Activated naive CD8-positive, alpha-beta T cell treated with anti-CD3 and anti-CD28 coated beads for 36 hours (primary cell): ENCODE measurements around the gene ZNF500. TPM values are rescaled to one million over a fixed set of nuclear protein-coding genes. Genes with fewer than 3 reads are reported as not detected.

Source experiments
- DNase-seq: peaks from one replicate; pipeline ENCODE4 v3.0.0; 2021
- H3K27ac Mint-ChIP-seq: one replicate; pipeline ENCODE4 v1.8.0; 2022; ENCODE audit warnings: mild to moderate bottlenecking, moderate library complexity, mixed read lengths
- H3K27me3 Mint-ChIP-seq: one replicate; pipeline ENCODE4 v1.8.0; 2022; ENCODE audit warnings: mild to moderate bottlenecking, mixed read lengths
- H3K36me3 Mint-ChIP-seq: one replicate; pipeline ENCODE4 v1.8.0; 2021; ENCODE audit warnings: mild to moderate bottlenecking, mixed read lengths
- H3K4me1 Mint-ChIP-seq: one replicate; pipeline ENCODE4 v1.8.0; 2021; ENCODE audit warnings: mixed read lengths
- H3K4me3 Mint-ChIP-seq: one replicate; pipeline ENCODE4 v1.8.0; 2022; ENCODE audit warnings: mild to moderate bottlenecking, moderate library complexity, mixed read lengths
- H3K9me3 Mint-ChIP-seq: one replicate; pipeline ENCODE4 v1.8.0; 2022; ENCODE audit warnings: mixed read lengths
- total RNA-seq, 2 experiments: library from RNA; stranded (reverse); gene quantifications; one replicate each; pipeline ENCODE4 v1.2.3, GENCODE V29; 2021

ZNF500 gene
- total RNA-seq, 2 experiments from 2014 or later: 7.5 to 9.3 TPM

GRCh38 chr16:4800290-4801041 is 33.5 kb upstream of the ZNF500 start:
- Mint-ChIP-seq H3K36me3 (peaks cover 4% of the 10 kb centered on the region), H3K27ac (no peak overlapping the region), H3K27me3 (no peaks in the 10 kb centered on the region), H3K4me1 (peaks cover 13% of the 10 kb centered on the region), H3K9me3 (no peaks in the 10 kb centered on the region), H3K4me3 (peak overlapping the region; percentile 51)
- no peak for DNase-seq

GRCh38 chr16:4799171-4799855 is 32.4 kb upstream of the ZNF500 start:
- H3K9me3 Mint-ChIP-seq: no peaks in the 10 kb centered on the region
- no peak overlapping the region for H3K27ac Mint-ChIP-seq
- H3K27me3 Mint-ChIP-seq: no peaks in the 10 kb centered on the region
- peaks cover 13% of the 10 kb centered on the region for H3K4me1 Mint-ChIP-seq
- no peak for DNase-seq
- peaks cover 4% of the 10 kb centered on the region for H3K36me3 Mint-ChIP-seq
- no peak overlapping the region for H3K4me3 Mint-ChIP-seq

- Mint-ChIP-seq H3K4me3 (no peak overlapping the region), H3K9me3 (no peaks in the 10 kb centered on the region), H3K4me1 (peaks cover 12% of the 10 kb centered on the region), H3K27ac (no peak overlapping the region), H3K36me3 (no peaks in the 10 kb centered on the region), H3K27me3 (no peaks in the 10 kb centered on the region)
- no peak for DNase-seq
Measured at GRCh38 chr16:4798456-4798855, 31.5 kb upstream of the ZNF500 start.

DNA sequence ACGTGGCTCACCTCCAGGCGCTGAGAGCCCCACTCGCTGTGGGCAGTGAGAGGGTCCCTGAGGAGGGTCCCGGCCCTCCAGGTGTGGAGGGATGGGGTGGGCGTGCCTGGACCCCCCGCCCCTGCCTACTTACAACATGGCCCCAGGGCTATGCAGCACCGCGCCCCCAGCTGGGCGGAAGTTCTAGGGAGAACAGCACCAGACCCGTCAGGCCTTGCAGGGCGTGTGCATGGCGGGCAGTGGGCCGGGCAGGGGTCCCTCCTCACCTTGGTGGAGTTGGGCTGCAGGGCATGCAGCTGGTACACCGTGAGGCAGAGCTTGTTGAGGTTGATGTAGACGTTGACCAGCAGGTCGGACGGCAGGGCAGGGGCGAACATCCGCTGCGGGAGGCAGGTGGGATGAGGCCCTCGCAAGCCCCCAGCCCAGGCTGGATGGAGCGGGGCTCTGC is 30.9 kb upstream of the ZNF500 start:
- Mint-ChIP-seq H3K4me1 (peaks cover 6% of the 10 kb centered on the region), H3K36me3 (no peaks in the 10 kb centered on the region), H3K27ac (no peak overlapping the region), H3K9me3 (no peaks in the 10 kb centered on the region), H3K27me3 (no peaks in the 10 kb centered on the region), H3K4me3 (no peak overlapping the region)
- no peak for DNase-seq

GRCh38 chr16:4796982-4797804 is 30.2 kb upstream of the ZNF500 start:
- H3K4me1 Mint-ChIP-seq: peaks cover 6% of the 10 kb centered on the region
- no peaks in the 10 kb centered on the region for H3K36me3 Mint-ChIP-seq
- no peak overlapping the region for H3K27ac Mint-ChIP-seq
- no peak for DNase-seq
- H3K9me3 Mint-ChIP-seq: no peaks in the 10 kb centered on the region
- H3K4me3 Mint-ChIP-seq: no peak overlapping the region
- H3K27me3 Mint-ChIP-seq: no peaks in the 10 kb centered on the region

DNA sequence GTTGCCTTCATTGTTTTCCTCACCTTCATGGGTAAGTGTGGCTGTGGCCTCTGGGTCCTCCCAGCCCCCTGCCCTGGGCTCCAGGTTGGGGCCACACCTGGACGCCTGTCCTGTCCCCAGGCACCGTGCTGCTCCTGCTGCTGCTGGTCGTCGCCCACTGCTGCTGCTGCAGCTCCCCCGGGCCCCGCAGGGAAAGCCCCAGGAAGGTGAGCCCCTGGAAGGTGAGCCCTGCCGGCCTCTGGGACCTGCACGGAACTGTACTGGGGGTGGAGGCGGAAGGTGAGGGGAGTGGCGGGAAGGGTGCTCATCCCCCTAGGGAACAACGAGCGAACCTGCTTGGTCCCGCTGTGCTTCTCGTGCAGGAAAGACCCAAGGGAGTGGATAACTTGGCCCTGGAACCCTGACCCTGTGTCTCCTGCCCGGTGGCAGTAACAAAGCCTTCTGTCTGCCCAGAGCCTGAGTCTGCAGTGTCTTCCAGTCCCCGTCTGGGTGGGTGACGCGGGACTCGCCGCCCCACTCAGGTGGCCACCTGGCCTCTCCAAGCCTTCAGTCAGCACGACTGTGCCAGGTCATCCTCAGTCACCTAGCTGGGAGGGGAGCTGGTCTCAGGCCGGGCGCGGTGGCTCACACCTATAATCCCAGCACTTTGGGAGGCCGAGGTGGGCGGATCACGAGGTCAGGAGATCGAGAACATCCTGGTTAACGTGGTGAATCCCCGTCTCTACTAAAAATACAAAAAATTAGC is 29.0 kb upstream of the ZNF500 start:
- H3K27ac Mint-ChIP-seq: no peak overlapping the region
- no peaks in the 10 kb centered on the region for H3K9me3 Mint-ChIP-seq
- no peak overlapping the region for H3K4me3 Mint-ChIP-seq
- peaks cover 3% of the 10 kb centered on the region for H3K4me1 Mint-ChIP-seq
- no peaks in the 10 kb centered on the region for H3K27me3 Mint-ChIP-seq
- no peak for DNase-seq
- H3K36me3 Mint-ChIP-seq: no peaks in the 10 kb centered on the region

GRCh38 chr16:4795181-4795827 is 28.3 kb upstream of the ZNF500 start, which contains the start of gene SMIM22:
SMIM22 (plus strand) TSS chr16:4795369; CDS start chr16:4795735, 366 bp downstream.
- H3K4me1 Mint-ChIP-seq: no peaks in the 10 kb centered on the region
- no peaks in the 10 kb centered on the region for H3K36me3 Mint-ChIP-seq
- H3K27me3 Mint-ChIP-seq: no peaks in the 10 kb centered on the region
- no peak for DNase-seq
- H3K27ac Mint-ChIP-seq: no peak within 1 kb of the TSS
- H3K9me3 Mint-ChIP-seq: no peaks in the 10 kb centered on the region
- no peak within 1 kb of the TSS for H3K4me3 Mint-ChIP-seq

GRCh38 chr16:4792951-4793513 is 26.1 kb upstream of the ZNF500 start:
- H3K27me3 Mint-ChIP-seq: no peaks in the 10 kb centered on the region
- H3K9me3 Mint-ChIP-seq: no peaks in the 10 kb centered on the region
- H3K27ac Mint-ChIP-seq: no peak overlapping the region
- no peak overlapping the region for H3K4me3 Mint-ChIP-seq
- H3K4me1 Mint-ChIP-seq: no peaks in the 10 kb centered on the region
- H3K36me3 Mint-ChIP-seq: no peaks in the 10 kb centered on the region
- DNase-seq: no peak

DNA sequence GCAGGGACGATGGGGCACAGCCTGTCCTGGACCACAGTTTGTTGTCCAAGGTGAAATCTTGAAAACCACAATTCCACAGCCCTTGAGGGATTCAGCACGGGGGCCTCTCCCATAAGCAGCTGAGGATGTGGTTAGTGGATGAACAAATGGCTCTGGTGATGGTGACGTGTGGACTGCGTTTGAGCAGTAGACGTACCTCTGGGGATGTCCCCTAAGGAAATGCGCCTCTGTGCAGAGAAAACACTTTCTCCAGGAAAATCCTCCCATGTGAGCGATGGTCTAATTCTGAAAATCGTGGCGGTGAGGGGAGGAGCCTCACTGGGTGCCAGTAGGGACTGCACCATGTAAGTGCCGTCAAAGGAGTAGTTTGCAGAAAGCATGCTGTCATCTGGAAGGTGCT is 23.9 kb upstream of the ZNF500 start:
- no peak overlapping the region for H3K4me3 Mint-ChIP-seq
- H3K36me3 Mint-ChIP-seq: no peaks in the 10 kb centered on the region
- H3K9me3 Mint-ChIP-seq: no peaks in the 10 kb centered on the region
- no peaks in the 10 kb centered on the region for H3K4me1 Mint-ChIP-seq
- DNase-seq: no peak
- H3K27ac Mint-ChIP-seq: no peak overlapping the region
- H3K27me3 Mint-ChIP-seq: no peaks in the 10 kb centered on the region

- H3K4me3 Mint-ChIP-seq: no peak overlapping the region
- no peaks in the 10 kb centered on the region for H3K27me3 Mint-ChIP-seq
- H3K4me1 Mint-ChIP-seq: no peaks in the 10 kb centered on the region
- no peak overlapping the region for H3K27ac Mint-ChIP-seq
- no peak for DNase-seq
- no peaks in the 10 kb centered on the region for H3K36me3 Mint-ChIP-seq
- H3K9me3 Mint-ChIP-seq: no peaks in the 10 kb centered on the region
Measured at GRCh38 chr16:4790261-4790660, 23.3 kb upstream of the ZNF500 start.

- Mint-ChIP-seq H3K36me3 (no peaks in the 10 kb centered on the region), H3K4me1 (no peaks in the 10 kb centered on the region), H3K9me3 (no peaks in the 10 kb centered on the region), H3K4me3 (no peak overlapping the region), H3K27me3 (no peaks in the 10 kb centered on the region), H3K27ac (no peak overlapping the region)
- DNase-seq: no peak
Measured at GRCh38 chr16:4788910-4789309, 21.9 kb upstream of the ZNF500 start.

DNA sequence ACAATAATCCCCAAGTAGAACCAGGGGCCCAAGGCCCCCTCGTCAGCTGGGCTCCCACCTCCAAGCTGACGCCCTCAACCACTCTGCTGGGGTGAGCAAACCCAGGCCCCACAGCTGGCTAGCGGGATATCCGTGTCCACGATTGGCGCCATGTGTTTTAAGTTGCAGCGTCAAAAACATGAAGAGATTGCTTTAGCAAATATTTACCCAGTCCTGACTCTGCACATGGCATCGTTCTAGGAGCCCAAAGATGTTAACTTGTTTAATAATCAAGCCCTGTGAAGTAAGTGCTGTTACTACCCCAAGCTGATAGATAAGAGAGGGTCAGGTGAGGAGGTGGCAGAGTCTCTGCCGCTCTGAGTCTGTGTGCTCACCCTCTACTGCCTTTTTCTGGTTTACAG is 21.5 kb upstream of the ZNF500 start:
- Mint-ChIP-seq H3K4me3 (no peak overlapping the region), H3K4me1 (no peaks in the 10 kb centered on the region), H3K9me3 (no peaks in the 10 kb centered on the region), H3K36me3 (no peaks in the 10 kb centered on the region), H3K27ac (no peak overlapping the region), H3K27me3 (no peaks in the 10 kb centered on the region)
- DNase-seq: no peak

DNA sequence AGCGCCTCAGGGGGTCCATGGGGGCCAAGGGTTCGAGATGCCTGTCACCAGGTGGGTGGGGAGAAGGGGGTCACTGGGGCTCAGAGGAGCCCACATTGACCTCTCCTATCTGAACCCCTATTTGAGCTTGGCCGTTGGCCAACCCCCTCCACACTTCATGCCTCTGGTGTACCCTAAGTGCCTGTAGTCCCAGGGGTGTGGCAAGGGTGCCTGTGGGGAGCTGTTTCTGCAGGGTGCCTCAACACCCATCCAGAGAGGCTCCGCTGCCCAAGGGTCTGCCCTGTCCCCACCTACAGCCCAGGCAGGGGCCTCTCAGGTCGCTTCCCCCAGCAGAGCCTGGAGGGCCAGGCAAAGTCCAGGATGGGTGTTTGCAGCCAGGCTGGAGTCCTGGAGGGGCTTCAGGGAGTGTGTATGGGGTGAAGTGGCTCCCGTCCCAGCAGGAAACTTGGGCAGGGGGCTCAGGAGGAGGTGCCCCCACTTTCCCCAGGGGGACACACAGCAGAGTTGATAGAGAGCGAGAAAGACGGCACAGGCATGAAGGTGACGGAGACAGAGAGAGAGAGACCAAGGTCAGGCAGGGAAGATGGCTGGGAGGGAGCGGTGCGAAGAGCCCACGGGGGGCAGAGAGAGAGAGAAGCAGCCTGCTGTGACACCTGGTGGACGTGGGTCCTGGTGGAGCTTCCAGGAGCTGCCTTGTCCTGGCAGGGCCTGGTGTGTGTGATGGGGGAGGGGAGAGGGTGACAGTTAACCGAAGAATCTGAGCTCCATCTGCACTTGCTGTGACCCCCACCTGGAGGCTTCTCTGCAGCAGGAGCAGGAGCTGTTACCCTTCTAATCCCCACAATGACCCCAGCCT is 20.9 kb upstream of the ZNF500 start, which contains the start of gene SEPTIN12:
TSS of gene SEPTIN12 (minus strand) at position 719 of the 856 bp plus-strand sequence. CDS start at position 19, 700 bp downstream.
- no peaks in the 10 kb centered on the region for H3K9me3 Mint-ChIP-seq
- no peaks in the 10 kb centered on the region for H3K4me1 Mint-ChIP-seq
- H3K4me3 Mint-ChIP-seq: no peak within 1 kb of the TSS
- DNase-seq: no peak
- no peak within 1 kb of the TSS for H3K27ac Mint-ChIP-seq
- H3K36me3 Mint-ChIP-seq: no peaks in the 10 kb centered on the region
- no peaks in the 10 kb centered on the region for H3K27me3 Mint-ChIP-seq
